Esophagus muscularis mucosa (tissue), 3 donors: ENCODE results near the gene PRDM2.

Source experiments
- CTCF ChIP-seq, 3 experiments: fragments of 200-600 bp in 2 of 3; fragments of 450-650 bp in 1 of 3; sonication (generic) in 2 of 3; IDR thresholded peaks; one replicate each; pipeline ENCODE4 v1.5.1; 2017 to 2019; ENCODE audit warnings: antibody characterized with exemption in 3 of 3, mild to moderate bottlenecking in 2 of 3, moderate library complexity in 1 of 3
- POLR2A ChIP-seq: fragments of 450-650 bp; IDR thresholded peaks from one replicate; pipeline ENCODE4 v1.6.1; 2017; ENCODE audit warnings: antibody characterized with exemption, moderate library complexity, mild to moderate bottlenecking, low read depth

GRCh38 chr1:13869172-13869797, 169.3 kb downstream of the PRDM2 start:
- TF ChIP-seq CTCF (IDR thresholded peaks at IDR 0.05) (no peak), POLR2A (no peak)
